HUES64 (cell line): Measurements from ENCODE around the gene GAREM1.

Source experiments
- H3K27ac ChIP-seq: 2 replicates; pipeline ENCODE4 v1.7.0; 2013; ENCODE audit warnings: low read depth, low read length, inconsistent platforms
- H3K27me3 ChIP-seq: 2 replicates; pipeline ENCODE4 v1.6.1; 2013; ENCODE audit warnings: mild to moderate bottlenecking, low read length; ENCODE audit not compliant: insufficient read depth
- H3K36me3 ChIP-seq: 2 replicates; pipeline ENCODE4 v1.6.1; 2013; ENCODE audit warnings: mild to moderate bottlenecking, low read length; ENCODE audit not compliant: insufficient read depth
- H3K4me1 ChIP-seq: 2 replicates; pipeline ENCODE4 v1.6.1; 2013; ENCODE audit warnings: mild to moderate bottlenecking, low read length, moderate library complexity; ENCODE audit not compliant: insufficient read depth
- H3K4me3 ChIP-seq: 2 replicates; pipeline ENCODE4 v1.5.1; 2013; ENCODE audit warnings: mild to moderate bottlenecking, low read length, moderate library complexity
- H3K9ac ChIP-seq: 2 replicates; pipeline ENCODE4 v1.6.1; 2013; ENCODE audit warnings: mild to moderate bottlenecking, low read depth, low read length
- H3K9me3 ChIP-seq: 2 replicates; pipeline ENCODE4 v1.6.1; 2013; ENCODE audit warnings: low read depth, low read length; ENCODE audit not compliant: insufficient read depth
- WGBS: fragments of 150-250, 120-280 bp; methylation state at CpG from one replicate; pipeline ENCODE4 v1.1.7; 2013; ENCODE audit warnings: missing lambda C conversion rate; 5-methylcytosine and 5-hydroxymethylcytosine counted together

Gene GAREM1

GRCh38 chr18:32440518-32440917 lies 30.2 kb downstream of the GAREM1 start:
- Histone ChIP-seq H3K27ac (no peak overlapping the region), H3K4me3 (no peak overlapping the region), H3K9ac (no peak overlapping the region), H3K36me3 (no peaks in the 10 kb centered on the region), H3K27me3 (no peaks in the 10 kb centered on the region), H3K4me1 (no peaks in the 10 kb centered on the region), H3K9me3 (no peaks in the 10 kb centered on the region)
- WGBS: 98% methylated on average over 4 of the region's 4 CpGs

GRCh38 chr18:32439802-32440201 lies 30.9 kb downstream of the GAREM1 start:
- 75% methylated on average over 1 of the region's 1 CpG for WGBS
- H3K4me1 ChIP-seq: no peaks in the 10 kb centered on the region
- H3K4me3 ChIP-seq: no peak overlapping the region
- no peaks in the 10 kb centered on the region for H3K36me3 ChIP-seq
- no peaks in the 10 kb centered on the region for H3K9me3 ChIP-seq
- H3K27ac ChIP-seq: no peak overlapping the region
- no peak overlapping the region for H3K9ac ChIP-seq
- no peaks in the 10 kb centered on the region for H3K27me3 ChIP-seq

GRCh38 chr18:32439241-32439640 lies 31.4 kb downstream of the GAREM1 start:
- 100% methylated on average over 2 of the region's 2 CpGs for WGBS
- no peak overlapping the region for H3K4me3 ChIP-seq

GRCh38 chr18:32438173-32438572 lies 32.5 kb downstream of the GAREM1 start:
- no peak overlapping the region for H3K4me3 ChIP-seq
- no peaks in the 10 kb centered on the region for H3K9me3 ChIP-seq
- no peaks in the 10 kb centered on the region for H3K4me1 ChIP-seq
- WGBS: 93% methylated on average over 8 of the region's 8 CpGs
- H3K27ac ChIP-seq: no peak overlapping the region
- no peaks in the 10 kb centered on the region for H3K27me3 ChIP-seq
- H3K9ac ChIP-seq: no peak overlapping the region
- no peaks in the 10 kb centered on the region for H3K36me3 ChIP-seq

More at GRCh38 chr18:32439241-32439640, 31.4 kb downstream of the GAREM1 start:
- H3K36me3 ChIP-seq: no peaks in the 10 kb centered on the region
- H3K9me3 ChIP-seq: no peaks in the 10 kb centered on the region
- H3K27ac ChIP-seq: no peak overlapping the region
- H3K9ac ChIP-seq: no peak overlapping the region
- H3K4me1 ChIP-seq: no peaks in the 10 kb centered on the region
- H3K27me3 ChIP-seq: no peaks in the 10 kb centered on the region

GRCh38 chr18:32437100-32437834 lies 33.4 kb downstream of the GAREM1 start:
- H3K4me3 ChIP-seq: no peak overlapping the region
- 94% methylated on average over 7 of the region's 7 CpGs for WGBS
- no peaks in the 10 kb centered on the region for H3K27me3 ChIP-seq
- no peak overlapping the region for H3K27ac ChIP-seq
- H3K9ac ChIP-seq: no peak overlapping the region
- no peaks in the 10 kb centered on the region for H3K36me3 ChIP-seq
- H3K4me1 ChIP-seq: no peaks in the 10 kb centered on the region
- no peaks in the 10 kb centered on the region for H3K9me3 ChIP-seq

- Histone ChIP-seq H3K36me3 (no peaks in the 10 kb centered on the region), H3K4me1 (no peaks in the 10 kb centered on the region), H3K9ac (no peak overlapping the region), H3K9me3 (no peaks in the 10 kb centered on the region), H3K27me3 (no peaks in the 10 kb centered on the region), H3K27ac (no peak overlapping the region), H3K4me3 (no peak overlapping the region)
- 88% methylated on average over 5 of the region's 5 CpGs for WGBS
These were observed 34.8 kb downstream of the GAREM1 start for GRCh38 chr18:32435631-32436500.

GRCh38 chr18:32431753-32432152 lies 38.9 kb downstream of the GAREM1 start:
- Histone ChIP-seq H3K4me1 (peaks cover 10% of the 10 kb centered on the region; the same call in 1 of the 2 replicates), H3K9ac (no peak overlapping the region), H3K27me3 (no peaks in the 10 kb centered on the region), H3K9me3 (no peaks in the 10 kb centered on the region), H3K4me3 (no peak overlapping the region), H3K36me3 (no peaks in the 10 kb centered on the region), H3K27ac (no peak overlapping the region)
- WGBS: 95% methylated on average over 2 of the region's 2 CpGs

GRCh38 chr18:32429402-32429801 lies 41.3 kb downstream of the GAREM1 start:
- H3K4me3 ChIP-seq: no peak overlapping the region
- H3K27me3 ChIP-seq: no peaks in the 10 kb centered on the region
- H3K36me3 ChIP-seq: no peaks in the 10 kb centered on the region
- H3K9ac ChIP-seq: no peak overlapping the region
- peaks cover 10% of the 10 kb centered on the region; the same call in 1 of the 2 replicates for H3K4me1 ChIP-seq
- WGBS: 91% methylated on average over 3 of the region's 3 CpGs
- H3K27ac ChIP-seq: no peak overlapping the region
- H3K9me3 ChIP-seq: no peaks in the 10 kb centered on the region

GRCh38 chr18:32427084-32427900 lies 43.4 kb downstream of the GAREM1 start:
- 91% methylated on average over 4 of the region's 4 CpGs for WGBS
- no peak overlapping the region for H3K4me3 ChIP-seq
- no peaks in the 10 kb centered on the region for H3K36me3 ChIP-seq
- H3K4me1 ChIP-seq: peaks cover 10% of the 10 kb centered on the region; the same call in 1 of the 2 replicates
- H3K27me3 ChIP-seq: no peaks in the 10 kb centered on the region
- H3K9me3 ChIP-seq: no peaks in the 10 kb centered on the region
- no peak overlapping the region for H3K9ac ChIP-seq
- H3K27ac ChIP-seq: no peak overlapping the region

GRCh38 chr18:32425466-32425865 lies 45.2 kb downstream of the GAREM1 start:
- Histone ChIP-seq H3K4me1 (peaks cover 14% of the 10 kb centered on the region; the same call in 1 of the 2 replicates), H3K9me3 (no peaks in the 10 kb centered on the region), H3K36me3 (no peaks in the 10 kb centered on the region), H3K27me3 (no peaks in the 10 kb centered on the region), H3K4me3 (no peak overlapping the region), H3K9ac (no peak overlapping the region), H3K27ac (no peak overlapping the region)
- WGBS: 100% methylated on average over 1 of the region's 1 CpG

GRCh38 chr18:32424696-32425095 lies 46.0 kb downstream of the GAREM1 start:
- Histone ChIP-seq H3K9ac (no peak overlapping the region), H3K27me3 (no peaks in the 10 kb centered on the region), H3K27ac (no peak overlapping the region), H3K9me3 (no peaks in the 10 kb centered on the region), H3K4me3 (no peak overlapping the region), H3K4me1 (peaks cover 7% of the 10 kb centered on the region; the same call in 1 of the 2 replicates), H3K36me3 (no peaks in the 10 kb centered on the region)
- 90% methylated on average over 1 of the region's 1 CpG for WGBS
